ENCODE measurements around the gene BDH1. TPM values are rescaled to one million over a fixed set of nuclear protein-coding genes. Genes with fewer than 3 reads are reported as not detected.
"Not testable (repeated sequence)": the region's sequence is repeated elsewhere in the genome, so short reads cannot be mapped to it uniquely, and the experiment has no call there.

Gene BDH1
- total and polyA plus RNA-seq, 2 of the 8 experiments (the other 6 are each of a cell fraction or from before 2014, with no cell fraction given): 27.2 to 28.1 TPM

DNA sequence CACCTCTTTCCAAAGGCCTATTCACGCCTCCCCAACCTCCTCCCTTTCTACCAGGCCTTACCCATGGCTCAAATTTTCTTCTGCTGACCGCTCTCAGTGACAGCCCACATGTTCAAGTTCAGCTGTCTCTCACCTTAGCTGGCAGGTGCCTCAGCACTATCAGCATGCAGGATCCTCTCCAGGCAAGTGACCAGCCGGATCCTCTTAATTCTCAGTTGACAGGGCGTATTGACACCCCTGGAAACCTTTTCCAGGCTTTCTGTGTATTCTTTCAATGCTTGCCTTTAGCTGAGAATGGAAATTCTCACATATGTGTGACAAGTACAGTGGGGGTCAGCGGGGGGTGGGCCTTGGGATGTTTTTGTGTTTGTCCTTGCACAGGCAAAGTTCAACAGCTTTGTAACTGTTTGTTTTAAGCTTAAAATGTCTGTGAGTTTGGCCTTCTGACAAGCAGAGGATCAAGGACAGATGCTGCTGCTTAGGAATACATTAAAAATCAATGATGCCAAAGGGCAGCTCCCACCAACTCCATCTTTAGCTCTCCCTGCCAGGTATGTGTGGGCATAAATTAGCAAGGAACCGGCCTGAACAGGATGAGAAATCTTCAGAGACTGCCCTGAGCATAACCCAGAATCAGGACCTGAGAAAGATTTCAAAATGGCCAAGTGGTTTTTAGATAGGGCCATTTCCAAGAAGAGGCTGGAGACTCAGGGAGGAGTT, 17.4 kb upstream of the BDH1 start (continued):
- TF ChIP-seq NRF1 (IDR thresholded peaks at IDR 0.05; ENCODE audit: low read depth, low read length) (no peak), TCF12 (IDR thresholded peaks at IDR 0.05; ENCODE audit: low read depth, low read length) (no peak), RAD21 (IDR thresholded peaks at IDR 0.05 in 1 of 2, conservative IDR thresholded peaks at IDR 0.05 in 1 of 2; ENCODE audit: low read depth in 2 of 2, low read length in 2 of 2) (no peak), CHD1 (IDR thresholded peaks at IDR 0.05; ENCODE audit: low read depth, low read length) (no peak), KDM5A (IDR thresholded peaks at IDR 0.05; ENCODE audit: low read length) (no peak), HDAC6 (IDR thresholded peaks at IDR 0.05; ENCODE audit: low read depth, low read length) (no peak), GTF2F1 (IDR thresholded peaks at IDR 0.05; ENCODE audit: borderline replicate concordance, low read depth, low read length) (no peak), ASH2L (IDR thresholded peaks at IDR 0.05; ENCODE audit: low read length) (no peak)

DNA sequence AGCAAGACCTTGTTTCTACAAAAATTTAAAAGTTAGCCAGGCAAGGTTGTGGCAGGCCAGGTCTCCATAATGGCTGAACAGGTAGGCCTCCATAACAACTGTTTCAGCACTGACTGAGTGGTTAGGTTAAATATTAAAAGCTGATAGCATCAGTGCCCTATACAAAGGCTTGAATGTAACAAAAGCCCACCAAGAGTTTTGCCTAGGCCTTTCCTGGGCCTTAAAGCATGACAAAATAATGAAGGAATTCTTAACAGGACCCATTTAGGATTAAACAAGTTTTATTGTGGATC, 16.1 kb upstream of the BDH1 start:
- FAIRE-seq; H3K79me2 ChIP-seq (ENCODE audit: control insufficient read depth in 1 of 2, insufficient read depth in 2 of 2, low read length in 2 of 2); DNase-seq (ENCODE audit: low read depth in 1 of 2, low spot score in 2 of 2); H3K27ac ChIP-seq (ENCODE audit: low read depth, low read length); H4K5ac ChIP-seq (ENCODE audit: insufficient read length, low read depth, low read length); H3K4ac ChIP-seq (replicated peaks; ENCODE audit: insufficient read length, low read depth, low read length); H4K8ac ChIP-seq (ENCODE audit: extremely low read depth, insufficient read depth, low read length); H2AFZ ChIP-seq (ENCODE audit: low read length); H3K56ac ChIP-seq (replicated peaks; ENCODE audit: insufficient read length, low read depth, low read length); H3K4me3 ChIP-seq (ENCODE audit: extremely low read depth in 1 of 4, insufficient read depth in 2 of 4, low read depth in 3 of 4, low read length in 4 of 4); H2BK15ac ChIP-seq (ENCODE audit: low read length); H3K9ac ChIP-seq (replicated peaks in 1 of 4; ENCODE audit: extremely low read depth in 1 of 4, low read depth in 3 of 4, low read length in 3 of 4); H4K20me1 ChIP-seq (replicated peaks in 1 of 2; ENCODE audit: control insufficient read depth in 1 of 2, insufficient read depth in 2 of 2, low read length in 2 of 2); H3K79me1 ChIP-seq (ENCODE audit: low read depth, low read length); H3K27me3 ChIP-seq (replicated peaks in 1 of 4; ENCODE audit: control insufficient read depth in 3 of 4, extremely low read depth in 1 of 4, insufficient read depth in 3 of 4, low read length in 3 of 4); H2AK5ac ChIP-seq (ENCODE audit: low read depth, low read length); H3K23me2 ChIP-seq (ENCODE audit: low read depth, low read length); H3K23ac ChIP-seq (ENCODE audit: insufficient read length); H3K4me2 ChIP-seq (ENCODE audit: insufficient read depth in 1 of 2, low read depth in 2 of 2, low read length in 2 of 2); H3K18ac ChIP-seq (ENCODE audit: extremely low read depth, low read length); H3K36me3 ChIP-seq (ENCODE audit: control insufficient read depth in 2 of 4, insufficient read depth in 4 of 4, low read length in 3 of 4); H2BK5ac ChIP-seq (ENCODE audit: low read depth, low read length); H4K91ac ChIP-seq (replicated peaks; ENCODE audit: insufficient read length, low read length); H3K14ac ChIP-seq (ENCODE audit: insufficient read length); H2BK12ac ChIP-seq (ENCODE audit: low read depth, low read length); H2BK120ac ChIP-seq (replicated peaks; ENCODE audit: low read depth, low read length): not testable (repeated sequence)
- peaks cover 15 to 17% of the 10 kb centered on the region in 2 experiments for H3K9me3 ChIP-seq (ENCODE audit: insufficient read depth in 2 of 2, low read depth in 1 of 2, low read length in 1 of 2)
- POLR2A ChIA-PET (ENCODE audit: partially characterized antibody): interaction anchor here (1.0 kb wide), 1 partner anchor 14 kb away, joined by 3 read pairs; no protein-coding TSS in a partner anchor
- H3K4me1 ChIP-seq (replicated peaks in 1 of 4; ENCODE audit: control insufficient read depth in 3 of 4, insufficient read depth in 4 of 4, low read length in 3 of 4): peaks cover 17 to 34% (median 31%) of the 10 kb centered on the region in 4 experiments
- H2BK20ac ChIP-seq (ENCODE audit: low read length): peak overlapping the region; percentile 43; the same call in 1 of the 2 replicates
- CTCF ChIA-PET (ENCODE audit: partially characterized antibody): interaction anchor here (0.6 to 1.4 kb wide), 4 partner anchors 12 to 27 kb away, joined by 3 to 5 read pairs (median 3); no protein-coding TSS in a partner anchor
